HepG2 (cell line): ENCODE data around the gene PAIP2.
"Not testable (repeated sequence)": the region's sequence is repeated elsewhere in the genome, so short reads cannot be mapped to it uniquely, and the experiment has no call there.

Source experiments
- CHD2 ChIP-seq: IDR thresholded peaks from 2 replicates; pipeline ENCODE4 v1.6.1; 2011; ENCODE audit warnings: low read depth, low read length, improper control_type of control experiment
- CTCF ChIP-seq: sonication (generic); formaldehyde crosslinking; IDR thresholded peaks from 2 replicates; pipeline ENCODE4 v1.5.0; 2020; ENCODE audit warnings: mild to moderate bottlenecking, missing genetic modification reagents, moderate library complexity
- ETV5 ChIP-seq: IDR thresholded peaks from 2 replicates; pipeline ENCODE4 v1.6.1; 2018; ENCODE audit warnings: missing biosample characterization, missing genetic modification reagents, inconsistent platforms, borderline replicate concordance
- JUND ChIP-seq: sonication (generic); formaldehyde crosslinking; IDR thresholded peaks from 2 replicates; pipeline ENCODE4 v1.8.0; 2022; ENCODE audit warnings: mild to moderate bottlenecking, missing genetic modification reagents
- KDM5A ChIP-seq: fragments of 200-600 bp; sonication (generic); IDR thresholded peaks from 2 replicates; pipeline ENCODE4 v1.7.0; 2018; ENCODE audit warnings: antibody characterized with exemption, mild to moderate bottlenecking, low read length, borderline replicate concordance
- POLR2AphosphoS5 ChIP-seq: IDR thresholded peaks from 2 replicates; pipeline ENCODE4 v1.6.1; 2012; ENCODE audit warnings: low read depth, low read length
- PREB ChIP-seq: sonication (generic); formaldehyde crosslinking; IDR thresholded peaks from 2 replicates; pipeline ENCODE4 v1.4.0; 2020; ENCODE audit warnings: missing genetic modification reagents
- SMAD3 ChIP-seq: sonication (generic); formaldehyde crosslinking; IDR thresholded peaks from 2 replicates; pipeline ENCODE4 v1.4.0; 2020; ENCODE audit warnings: missing genetic modification reagents
- SNAPC5 ChIP-seq: sonication (generic); formaldehyde crosslinking; IDR thresholded peaks from 2 replicates; pipeline ENCODE4 v1.8.1; 2023; ENCODE audit warnings: mild to moderate bottlenecking, missing genetic modification reagents, borderline replicate concordance
- THAP8 ChIP-seq: sonication (generic); formaldehyde crosslinking; IDR thresholded peaks from 2 replicates; pipeline ENCODE4 v1.5.1; 2020; ENCODE audit warnings: missing genetic modification reagents, mild to moderate bottlenecking, borderline replicate concordance
- ZNF318 ChIP-seq: sonication (generic); formaldehyde crosslinking; IDR thresholded peaks from 2 replicates; pipeline ENCODE4 v1.4.0; 2020; ENCODE audit warnings: mild to moderate bottlenecking, missing genetic modification reagents
- ZZZ3 ChIP-seq: sonication (generic); formaldehyde crosslinking; IDR thresholded peaks from 2 replicates; pipeline ENCODE4 v1.4.0; 2020; ENCODE audit warnings: missing genetic modification reagents, mild to moderate bottlenecking, borderline replicate concordance

- not testable (repeated sequence) for TF ChIP-seq CHD2; POLR2AphosphoS5; KDM5A; ETV5 (CRISPR knock-in tag); SNAPC5; THAP8; PREB (CRISPR knock-in tag); ZZZ3; CTCF (CRISPR knock-in tag); SMAD3 (CRISPR knock-in tag); ZNF318 (CRISPR knock-in tag); JUND (CRISPR knock-in tag)
These were observed 45.3 kb downstream of the PAIP2 start for GRCh38 chr5:139386956-139387355.
